ENCODE results near the gene ECPAS.
"Not testable (repeated sequence)": the region's sequence is repeated elsewhere in the genome, so short reads cannot be mapped to it uniquely, and the experiment has no call there.

ECPAS gene

GRCh38 chr9:111467778-111468367, 16.3 kb downstream of the ECPAS start:
- DNase-seq = no peak

DNA sequence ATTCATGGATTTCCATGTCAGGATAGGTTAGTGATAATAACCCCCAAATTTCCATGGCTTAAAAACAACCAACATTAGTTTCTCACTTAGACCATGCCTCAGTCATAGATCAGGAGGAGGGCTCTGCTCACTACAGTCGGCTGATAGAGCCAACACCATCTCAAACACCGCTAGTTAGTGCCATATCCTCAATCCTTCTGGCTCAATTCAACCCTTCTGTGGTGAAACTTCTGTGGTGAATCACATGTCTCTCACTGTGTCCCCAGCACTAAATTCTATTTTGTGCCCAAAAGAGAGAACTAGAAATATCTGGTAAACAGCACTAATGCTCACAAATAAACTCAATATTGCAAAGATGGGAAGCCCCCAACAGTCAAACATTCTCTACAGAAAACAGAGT, 21.1 kb downstream of the ECPAS start:
- no peak for DNase-seq

DNA sequence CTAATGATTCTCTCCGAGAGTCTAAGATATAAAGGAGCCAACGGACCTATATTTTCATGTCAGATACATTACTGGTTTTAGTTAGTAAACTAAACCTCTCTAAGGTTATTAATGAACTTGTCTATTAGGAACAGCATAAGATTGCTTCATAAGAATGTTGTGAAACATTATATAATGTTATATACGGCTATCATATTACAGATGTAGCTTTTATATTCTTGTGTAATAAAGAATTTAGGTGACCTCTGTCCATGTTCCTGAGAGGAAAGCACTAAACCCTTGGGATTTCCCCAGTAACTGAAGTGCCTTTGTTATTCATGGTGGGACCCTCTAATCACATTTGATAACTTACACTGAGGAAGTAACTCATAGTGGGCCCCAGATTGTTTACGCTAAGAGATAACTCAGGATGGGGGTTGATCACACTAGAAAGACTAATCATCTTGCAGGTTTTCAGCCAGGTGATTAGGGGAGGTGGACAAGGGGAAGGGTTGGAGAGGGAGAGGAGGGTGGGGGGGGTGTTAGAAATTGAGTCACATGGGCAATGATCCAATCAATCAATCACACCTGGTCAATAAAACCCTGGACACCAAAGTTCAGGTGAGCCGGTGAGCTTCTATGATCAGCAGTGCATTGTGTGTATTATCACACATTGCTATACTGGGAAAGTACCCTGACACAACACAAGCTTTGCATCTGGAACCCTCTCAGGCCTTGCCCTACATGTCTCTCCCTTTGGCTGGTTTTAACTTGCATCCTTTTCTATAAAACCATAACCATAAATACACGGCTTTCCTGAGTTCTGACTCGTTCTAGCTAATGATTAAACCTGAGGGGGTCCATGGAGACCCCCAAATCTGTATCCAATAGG, 25.8 kb downstream of the ECPAS start:
- no peak for DNase-seq

DNA sequence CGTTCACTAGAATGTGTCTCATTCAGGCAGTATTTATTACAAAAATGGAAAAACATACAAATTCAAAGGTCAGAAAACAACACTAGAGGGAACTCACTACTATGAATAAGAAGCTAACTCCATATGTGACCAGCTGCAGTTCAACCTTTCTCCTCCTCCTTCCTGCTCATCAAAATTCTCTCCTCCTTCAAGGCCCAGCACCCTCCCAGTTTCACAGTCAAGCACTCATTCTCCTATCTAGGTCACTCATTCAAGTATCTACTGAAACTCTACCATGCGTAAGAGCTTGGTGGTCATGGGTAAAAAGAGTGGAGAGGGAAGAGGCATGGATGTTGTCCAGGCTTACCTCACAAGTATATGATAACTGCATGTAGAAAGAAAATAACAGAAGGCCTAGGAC, 27.7 kb downstream of the ECPAS start:
- DNase-seq = no peak

- no peak for DNase-seq
Observed at GRCh38 chr9:111455638-111456037, 28.5 kb downstream of the ECPAS start.

DNA sequence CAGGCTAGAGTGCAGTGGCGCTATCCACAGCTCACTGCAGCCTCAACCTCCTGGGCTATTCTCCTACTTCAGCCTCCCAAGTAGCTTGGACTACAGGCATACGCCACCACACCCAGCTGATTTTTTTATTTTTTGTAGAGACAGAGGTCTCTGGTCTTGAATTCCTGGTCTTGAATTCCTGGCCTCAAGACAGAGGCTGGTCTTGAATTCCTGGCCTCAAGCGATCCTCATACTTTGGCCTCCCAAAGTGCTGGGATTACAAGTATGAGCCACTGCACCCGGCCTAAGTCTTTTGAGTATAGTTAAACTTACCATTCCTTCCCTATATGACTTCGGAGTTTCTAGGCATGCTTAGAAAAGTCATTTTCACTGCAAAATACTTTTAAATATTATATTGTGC, 29.4 kb downstream of the ECPAS start:
- DNase-seq = no peak

- no peak for DNase-seq
Observed at GRCh38 chr9:111451570-111451969, 32.6 kb downstream of the ECPAS start.

- no peak for DNase-seq
Observed at GRCh38 chr9:111450124-111450523, 34.1 kb downstream of the ECPAS start.

- no peak for DNase-seq
Observed at GRCh38 chr9:111449705-111450104, 34.5 kb downstream of the ECPAS start.

GRCh38 chr9:111445799-111446198, 38.4 kb downstream of the ECPAS start:
- DNase-seq = not testable (repeated sequence)

DNA sequence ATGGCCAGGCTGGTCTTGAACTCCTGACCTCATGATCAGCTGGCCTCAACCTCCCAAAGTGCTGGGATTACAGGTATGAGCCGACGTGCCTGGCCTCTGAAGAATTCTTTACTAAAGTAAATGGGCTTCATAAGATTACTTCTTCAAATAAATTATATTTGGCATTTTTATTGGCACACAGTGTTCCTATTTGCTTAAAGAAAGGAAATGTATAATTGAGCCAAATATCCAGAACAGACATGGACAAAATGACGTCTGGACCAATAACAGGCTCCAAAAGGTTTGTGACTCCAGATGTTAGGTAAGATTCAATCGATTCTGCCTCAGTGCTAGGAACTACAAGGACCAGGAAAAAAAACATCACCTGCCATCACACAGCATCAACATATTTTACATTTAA, 40.7 kb downstream of the ECPAS start:
- no peak for DNase-seq

- DNase-seq = no peak
Observed at GRCh38 chr9:111442360-111443027, 41.7 kb downstream of the ECPAS start.

GRCh38 chr9:111440226-111440625, 44.0 kb downstream of the ECPAS start:
- no peak for DNase-seq

GRCh38 chr9:111438541-111439235, 45.5 kb downstream of the ECPAS start:
- no peak for DNase-seq

DNA sequence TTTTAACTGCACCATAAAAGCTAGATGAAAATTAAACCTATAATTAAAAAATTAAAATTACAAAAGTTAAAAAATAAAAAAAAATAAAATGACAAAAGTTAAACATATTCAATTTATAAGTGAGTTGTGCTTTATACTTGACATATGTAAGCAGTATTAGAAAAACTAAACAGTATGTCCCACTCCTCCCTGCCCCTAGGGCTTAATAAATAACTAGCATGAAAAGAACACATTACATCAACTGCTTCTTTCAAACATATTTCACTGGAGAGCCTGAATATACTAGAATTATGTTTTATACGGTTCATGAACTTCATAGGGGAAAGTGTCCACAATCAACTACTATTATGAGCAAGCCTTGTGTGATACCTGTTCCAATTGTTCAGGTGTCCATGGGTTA, 47.6 kb downstream of the ECPAS start:
- no peak for DNase-seq

GRCh38 chr9:111433082-111433481, 51.1 kb downstream of the ECPAS start:
- DNase-seq = no peak

DNA sequence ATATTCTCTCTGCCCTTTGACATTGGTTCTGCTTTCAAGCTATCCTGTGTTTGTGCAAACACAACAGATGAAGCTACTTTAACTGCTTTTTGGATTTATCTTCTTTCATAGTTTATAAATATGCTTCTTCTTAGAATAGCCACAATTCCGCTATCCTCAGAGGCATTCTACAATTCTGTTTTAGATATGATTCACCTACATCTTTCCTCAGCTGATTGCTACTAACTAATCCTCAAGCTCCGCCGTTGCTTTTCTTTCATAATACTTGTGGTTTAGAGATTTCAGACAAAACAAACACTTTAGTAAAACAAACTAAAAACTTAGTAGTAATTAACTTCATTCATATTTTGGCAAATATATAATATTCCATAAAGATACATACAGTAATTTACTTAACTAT, 52.5 kb downstream of the ECPAS start:
- no peak for DNase-seq

DNA sequence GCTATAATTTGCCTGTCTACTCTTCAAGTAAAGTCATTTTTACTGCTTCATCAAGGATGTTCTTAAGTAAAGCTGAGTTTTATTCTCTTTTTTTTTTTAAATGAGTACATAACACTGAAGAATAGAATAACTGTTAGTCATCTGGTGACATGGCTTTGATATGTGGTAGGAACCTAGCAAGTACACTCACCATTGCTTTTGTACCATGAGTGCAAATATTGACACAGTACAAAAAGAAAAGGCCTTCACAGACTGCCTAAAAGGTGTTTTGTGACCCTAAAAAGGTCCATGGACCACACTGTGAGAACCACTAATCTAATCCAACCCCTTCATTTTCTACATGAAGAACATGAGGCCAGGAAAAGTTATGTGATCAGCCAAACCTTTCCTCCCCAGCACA, 55.0 kb downstream of the ECPAS start:
- no peak for DNase-seq

GRCh38 chr9:111427186-111427585, 57.0 kb downstream of the ECPAS start:
- no peak for DNase-seq

DNA sequence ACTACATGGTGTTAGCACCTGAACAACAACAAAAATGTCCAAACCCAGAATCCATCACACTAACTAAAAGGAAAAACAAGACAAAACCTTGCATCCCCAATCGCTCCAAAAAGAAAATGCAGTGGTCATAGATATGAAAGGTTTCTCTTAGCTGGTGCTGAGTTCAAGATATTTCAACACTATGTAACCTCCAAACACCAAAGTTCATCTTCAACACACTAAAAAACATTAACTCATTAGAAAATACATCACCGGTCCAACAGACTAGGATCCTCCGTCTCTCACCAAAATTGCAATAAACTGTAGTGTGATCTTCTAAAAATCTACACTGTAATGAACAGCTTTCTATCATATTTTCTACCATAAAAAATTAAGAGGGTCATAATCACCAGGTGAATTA, 60.8 kb downstream of the ECPAS start:
- DNase-seq = no peak

DNA sequence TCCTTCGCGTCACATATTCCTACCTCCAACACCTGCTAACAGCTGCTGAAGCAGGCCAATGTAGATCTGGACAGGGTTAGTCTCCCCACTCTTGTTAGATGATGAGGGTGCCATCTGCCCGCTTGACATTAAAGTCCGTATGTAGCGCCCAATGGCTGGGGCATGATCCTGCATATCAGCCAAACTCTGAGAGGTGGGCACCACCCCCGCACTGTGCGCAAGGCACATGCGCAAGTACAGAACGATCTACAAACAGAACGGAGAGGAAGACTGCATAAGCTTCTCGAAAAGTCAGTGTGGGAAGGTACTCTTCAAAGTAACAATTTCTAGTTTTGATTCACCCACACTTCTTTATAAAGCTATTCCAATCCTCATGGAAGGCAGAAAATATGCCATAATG, 69.8 kb downstream of the ECPAS start:
- no peak for DNase-seq

DNA sequence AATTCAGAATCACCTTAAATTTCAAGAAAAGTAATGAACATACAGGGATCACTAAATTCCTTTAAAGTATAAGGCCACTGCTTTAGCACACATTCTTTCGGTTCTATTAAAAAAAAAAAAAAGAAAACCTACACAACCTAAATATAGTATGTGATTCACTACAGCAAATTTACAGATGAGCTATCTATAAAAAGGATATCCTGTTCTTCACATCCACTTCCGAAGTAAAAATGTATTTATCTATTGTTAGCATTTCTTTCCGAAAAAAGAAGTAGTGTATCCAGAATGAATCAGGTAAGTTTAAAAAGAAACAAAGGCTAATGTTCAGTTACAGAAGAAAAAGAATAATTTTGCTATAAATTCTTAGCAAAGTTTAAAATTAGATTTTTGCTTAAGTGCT, 70.2 kb downstream of the ECPAS start:
- DNase-seq = no peak

GRCh38 chr9:111412280-111412679, 71.9 kb downstream of the ECPAS start:
- DNase-seq = no peak

GRCh38 chr9:111411266-111411665, 72.9 kb downstream of the ECPAS start:
- DNase-seq = no peak

Data from activated CD8-positive, alpha-beta memory T cell treated with anti-CD3 and anti-CD28 coated beads for 24 hours (primary cell).